ENCODE measurements around the gene GET4. TPM values are rescaled to one million over a fixed set of nuclear protein-coding genes. Genes with fewer than 3 reads are reported as not detected.

The GET4 gene
- polyA plus RNA-seq, 1 of the 3 experiments (the other 2 are of a cell fraction): 63.1 TPM

DNA sequence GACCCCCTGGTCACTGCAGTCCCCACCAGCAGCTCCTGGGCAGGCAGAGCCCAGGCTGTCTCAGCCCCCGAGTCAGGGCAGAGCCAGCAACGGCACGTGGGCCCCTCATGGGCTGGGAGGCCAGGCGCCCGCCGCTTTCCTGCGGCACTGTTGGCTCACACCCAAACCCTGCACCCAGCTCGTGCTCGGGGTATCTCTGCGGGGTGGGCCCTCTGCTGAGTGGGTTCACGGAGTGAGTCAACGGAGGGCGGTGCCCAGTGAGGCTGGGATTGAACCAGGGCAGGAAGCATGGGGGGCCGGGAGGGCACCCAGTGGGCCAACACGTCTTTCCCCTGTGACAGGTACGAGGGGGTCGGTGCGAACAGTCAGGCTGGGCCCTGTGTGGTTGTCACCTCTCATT lies 49.2 kb downstream of the GET4 start:
- WGBS (ENCODE audit: low lambda C conversion rate): 86% methylated on average over 18 of the region's 18 CpGs
- Histone ChIP-seq H3K79me2 (ENCODE audit: insufficient read depth) (no peaks in the 10 kb centered on the region), H3K9me2 (no peaks in the 10 kb centered on the region), H3K4me1 (ENCODE audit: control insufficient read depth in 1 of 2, insufficient read depth in 2 of 2, low read depth in 1 of 2, low read length in 1 of 2) (peaks cover 0 to 5% of the 10 kb centered on the region in 2 experiments; a peak in 1 of 4 replicates), H2AFZ (ENCODE audit: low read depth) (no peak overlapping the region), H3K4me2 (no peak overlapping the region), H3K27ac (ENCODE audit: low read depth in 2 of 2, low read length in 1 of 2) (no peak overlapping the region), H3F3A (replicated peaks; ENCODE audit: insufficient read depth) (peaks cover 3% of the 10 kb centered on the region), H3K4me3 (ENCODE audit: low read depth in 2 of 2, low read length in 1 of 2) (no peak overlapping the region), H3K9me3 (no peaks in the 10 kb centered on the region), H3K36me3 (replicated peaks in 1 of 2; ENCODE audit: control insufficient read depth in 1 of 2, insufficient read depth in 2 of 2, low read length in 1 of 2) (no peaks in the 10 kb centered on the region), H3K27me3 (ENCODE audit: insufficient read depth) (no peaks in the 10 kb centered on the region), H4K20me1 (ENCODE audit: insufficient read depth) (no peaks in the 10 kb centered on the region), H3K9ac (no peak overlapping the region)
- TF ChIP-seq TEAD4 (IDR thresholded peaks at IDR 0.05; ENCODE audit: borderline replicate concordance, insufficient read depth): no peak
- TF ChIP-seq TCF12 (IDR thresholded peaks at IDR 0.05): no peak
- TF ChIP-seq GATA2 (CRISPR knock-in tag; IDR thresholded peaks at IDR 0.05): no peak
- no peak for TF ChIP-seq MEF2A (IDR thresholded peaks at IDR 0.05; ENCODE audit: borderline replicate concordance, low read depth)
- TF ChIP-seq EZH2phosphoT487 (IDR thresholded peaks at IDR 0.05; ENCODE audit: borderline replicate concordance, low read depth): no peak
- TF ChIP-seq, protein P1, sequence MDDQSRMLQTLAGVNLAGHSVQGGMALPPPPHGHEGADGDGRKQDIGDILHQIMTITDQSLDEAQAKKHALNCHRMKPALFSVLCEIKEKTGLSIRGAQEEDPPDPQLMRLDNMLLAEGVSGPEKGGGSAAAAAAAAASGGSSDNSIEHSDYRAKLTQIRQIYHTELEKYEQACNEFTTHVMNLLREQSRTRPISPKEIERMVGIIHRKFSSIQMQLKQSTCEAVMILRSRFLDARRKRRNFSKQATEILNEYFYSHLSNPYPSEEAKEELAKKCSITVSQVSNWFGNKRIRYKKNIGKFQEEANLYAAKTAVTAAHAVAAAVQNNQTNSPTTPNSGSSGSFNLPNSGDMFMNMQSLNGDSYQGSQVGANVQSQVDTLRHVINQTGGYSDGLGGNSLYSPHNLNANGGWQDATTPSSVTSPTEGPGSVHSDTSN (IDR thresholded peaks at IDR 0.05): no peak
- TF ChIP-seq POLR2AphosphoS5 (IDR thresholded peaks at IDR 0.05; ENCODE audit: low read depth, low read length): no peak
- TF ChIP-seq GABPA (IDR thresholded peaks at IDR 0.05; ENCODE audit: low read depth): no peak
- no peak for TF ChIP-seq NRF1 (IDR thresholded peaks at IDR 0.05; ENCODE audit: low read depth, low read length)
- no peak for TF ChIP-seq RFX5 (IDR thresholded peaks at IDR 0.05; ENCODE audit: low read length)
- TF ChIP-seq, protein P2, sequence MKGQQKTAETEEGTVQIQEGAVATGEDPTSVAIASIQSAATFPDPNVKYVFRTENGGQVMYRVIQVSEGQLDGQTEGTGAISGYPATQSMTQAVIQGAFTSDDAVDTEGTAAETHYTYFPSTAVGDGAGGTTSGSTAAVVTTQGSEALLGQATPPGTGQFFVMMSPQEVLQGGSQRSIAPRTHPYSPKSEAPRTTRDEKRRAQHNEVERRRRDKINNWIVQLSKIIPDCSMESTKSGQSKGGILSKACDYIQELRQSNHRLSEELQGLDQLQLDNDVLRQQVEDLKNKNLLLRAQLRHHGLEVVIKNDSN (IDR thresholded peaks at IDR 0.05; ENCODE audit: borderline replicate concordance, low read depth): no peak
- no peak for TF ChIP-seq JUND (IDR thresholded peaks at IDR 0.05)
- no peak for TF ChIP-seq MXI1 (IDR thresholded peaks at IDR 0.05; ENCODE audit: low read depth, low read length)
- TF ChIP-seq YY1 (IDR thresholded peaks at IDR 0.05; ENCODE audit: low read depth): no peak
- TF ChIP-seq, protein P3, sequence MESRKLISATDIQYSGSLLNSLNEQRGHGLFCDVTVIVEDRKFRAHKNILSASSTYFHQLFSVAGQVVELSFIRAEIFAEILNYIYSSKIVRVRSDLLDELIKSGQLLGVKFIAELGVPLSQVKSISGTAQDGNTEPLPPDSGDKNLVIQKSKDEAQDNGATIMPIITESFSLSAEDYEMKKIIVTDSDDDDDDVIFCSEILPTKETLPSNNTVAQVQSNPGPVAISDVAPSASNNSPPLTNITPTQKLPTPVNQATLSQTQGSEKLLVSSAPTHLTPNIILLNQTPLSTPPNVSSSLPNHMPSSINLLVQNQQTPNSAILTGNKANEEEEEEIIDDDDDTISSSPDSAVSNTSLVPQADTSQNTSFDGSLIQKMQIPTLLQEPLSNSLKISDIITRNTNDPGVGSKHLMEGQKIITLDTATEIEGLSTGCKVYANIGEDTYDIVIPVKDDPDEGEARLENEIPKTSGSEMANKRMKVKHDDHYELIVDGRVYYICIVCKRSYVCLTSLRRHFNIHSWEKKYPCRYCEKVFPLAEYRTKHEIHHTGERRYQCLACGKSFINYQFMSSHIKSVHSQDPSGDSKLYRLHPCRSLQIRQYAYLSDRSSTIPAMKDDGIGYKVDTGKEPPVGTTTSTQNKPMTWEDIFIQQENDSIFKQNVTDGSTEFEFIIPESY (IDR thresholded peaks at IDR 0.05; ENCODE audit: borderline replicate concordance, low read depth): no peak
- TF ChIP-seq FOXJ3 (CRISPR knock-in tag; IDR thresholded peaks at IDR 0.05): no peak
- ChIA-PET CTCF (interaction anchor here (1.4 kb wide), 1 partner anchor 17 kb away, joined by 6 read pairs; no protein-coding TSS in a partner anchor), POLR2A (no interaction called here)
- no peak for DNase-seq
